Measurements from ENCODE around the gene C22orf31.

C22orf31 gene

GRCh38 chr22:29029202-29030000 lies 32.2 kb downstream of the C22orf31 start:
- no peak for DNase-seq (ENCODE audit: low spot score)

GRCh38 chr22:29028468-29028867 lies 33.2 kb downstream of the C22orf31 start:
- no peak for DNase-seq (ENCODE audit: low spot score)

- DNase-seq (ENCODE audit: low spot score) = no peak
Observed at GRCh38 chr22:29026579-29026978, 35.1 kb downstream of the C22orf31 start.

GRCh38 chr22:29023172-29023796 lies 38.3 kb downstream of the C22orf31 start:
- no peak for DNase-seq (ENCODE audit: low spot score)

- no peak for DNase-seq (ENCODE audit: low spot score)
Observed at GRCh38 chr22:29022101-29022817, 39.4 kb downstream of the C22orf31 start.

GRCh38 chr22:29018293-29019189 lies 43.1 kb downstream of the C22orf31 start:
- DNase-seq (ENCODE audit: low spot score) = no peak

GRCh38 chr22:29016067-29016938 lies 45.3 kb downstream of the C22orf31 start:
- no peak for DNase-seq (ENCODE audit: low spot score)

GRCh38 chr22:29014773-29015172 lies 46.9 kb downstream of the C22orf31 start:
- DNase-seq (ENCODE audit: low spot score) = no peak

GRCh38 chr22:29014293-29014692 lies 47.3 kb downstream of the C22orf31 start:
- DNase-seq (ENCODE audit: low spot score) = no peak

- DNase-seq (ENCODE audit: low spot score) = no peak
Observed at GRCh38 chr22:29012952-29013351, 48.7 kb downstream of the C22orf31 start.

- DNase-seq (ENCODE audit: low spot score) = no peak
Observed at GRCh38 chr22:29012101-29012433, 49.6 kb downstream of the C22orf31 start.

GRCh38 chr22:29011240-29012100 lies 50.2 kb downstream of the C22orf31 start:
- no peak for DNase-seq (ENCODE audit: low spot score)

GRCh38 chr22:29009148-29009547 lies 52.5 kb downstream of the C22orf31 start:
- no peak for DNase-seq (ENCODE audit: low spot score)
